ENCODE data around the gene CCDC152. TPM values are rescaled to one million over a fixed set of nuclear protein-coding genes. Genes with fewer than 3 reads are reported as not detected.

The CCDC152 gene
- total RNA-seq, 1 donor from 2014 or later = 1.6 TPM

GRCh38 chr5:42749020-42749419 is 7.6 kb upstream of the CCDC152 start:
- no peaks in the 10 kb centered on the region for H3K27me3 ChIP-seq (ENCODE audit: control insufficient read depth in 3 of 3, insufficient read depth in 3 of 3, low read length in 3 of 3)
- no peaks in the 10 kb centered on the region for H3K4me1 ChIP-seq (ENCODE audit: control insufficient read depth in 3 of 3, insufficient read depth in 3 of 3, low read length in 3 of 3)
- H3K4me3 ChIP-seq (ENCODE audit: low read length in 3 of 3) = no peak overlapping the region
- H3K9me3 ChIP-seq (ENCODE audit: control insufficient read depth in 3 of 3, low read length in 3 of 3) = no peaks in the 10 kb centered on the region
- no peaks in the 10 kb centered on the region for H3K36me3 ChIP-seq (ENCODE audit: control insufficient read depth in 3 of 3, insufficient read depth in 3 of 3, low read length in 3 of 3)
- no peak overlapping the region for H3K9ac ChIP-seq (ENCODE audit: low read depth in 1 of 3, low read length in 3 of 3)
- no peak overlapping the region for H3K27ac ChIP-seq (ENCODE audit: low read depth, low read length)

- Histone ChIP-seq H3K9ac (ENCODE audit: low read depth in 1 of 3, low read length in 3 of 3) (no peak overlapping the region), H3K27me3 (ENCODE audit: control insufficient read depth in 3 of 3, insufficient read depth in 3 of 3, low read length in 3 of 3) (no peaks in the 10 kb centered on the region), H3K27ac (ENCODE audit: low read depth, low read length) (no peak overlapping the region), H3K9me3 (ENCODE audit: control insufficient read depth in 3 of 3, low read length in 3 of 3) (no peaks in the 10 kb centered on the region), H3K36me3 (ENCODE audit: control insufficient read depth in 3 of 3, insufficient read depth in 3 of 3, low read length in 3 of 3) (no peaks in the 10 kb centered on the region), H3K4me3 (ENCODE audit: low read length in 3 of 3) (no peak overlapping the region), H3K4me1 (ENCODE audit: control insufficient read depth in 3 of 3, insufficient read depth in 3 of 3, low read length in 3 of 3) (no peaks in the 10 kb centered on the region)
Measured at GRCh38 chr5:42750507-42750906, 6.1 kb upstream of the CCDC152 start.

- H3K27me3 ChIP-seq (ENCODE audit: control insufficient read depth in 3 of 3, insufficient read depth in 3 of 3, low read length in 3 of 3) = no peaks in the 10 kb centered on the region
- H3K9me3 ChIP-seq (ENCODE audit: control insufficient read depth in 3 of 3, low read length in 3 of 3) = no peaks in the 10 kb centered on the region
- no peak overlapping the region for H3K4me3 ChIP-seq (ENCODE audit: low read length in 3 of 3)
- no peaks in the 10 kb centered on the region for H3K4me1 ChIP-seq (ENCODE audit: control insufficient read depth in 3 of 3, insufficient read depth in 3 of 3, low read length in 3 of 3)
- H3K9ac ChIP-seq (ENCODE audit: low read depth in 1 of 3, low read length in 3 of 3) = no peak overlapping the region
- no peaks in the 10 kb centered on the region for H3K36me3 ChIP-seq (ENCODE audit: control insufficient read depth in 3 of 3, insufficient read depth in 3 of 3, low read length in 3 of 3)
- H3K27ac ChIP-seq (ENCODE audit: low read depth, low read length) = no peak overlapping the region
Measured at GRCh38 chr5:42751044-42751443, 5.6 kb upstream of the CCDC152 start.

GRCh38 chr5:42753099-42753498 is 3.5 kb upstream of the CCDC152 start:
- no peaks in the 10 kb centered on the region for H3K9me3 ChIP-seq (ENCODE audit: control insufficient read depth in 3 of 3, low read length in 3 of 3)
- peaks cover 0 to 5% (median 3%) of the 10 kb centered on the region in 3 donors for H3K4me1 ChIP-seq (ENCODE audit: control insufficient read depth in 3 of 3, insufficient read depth in 3 of 3, low read length in 3 of 3)
- no peak overlapping the region for H3K4me3 ChIP-seq (ENCODE audit: low read length in 3 of 3)
- no peaks in the 10 kb centered on the region for H3K27me3 ChIP-seq (ENCODE audit: control insufficient read depth in 3 of 3, insufficient read depth in 3 of 3, low read length in 3 of 3)
- H3K9ac ChIP-seq (ENCODE audit: low read depth in 1 of 3, low read length in 3 of 3) = no peak overlapping the region
- no peak overlapping the region for H3K27ac ChIP-seq (ENCODE audit: low read depth, low read length)
- H3K36me3 ChIP-seq (ENCODE audit: control insufficient read depth in 3 of 3, insufficient read depth in 3 of 3, low read length in 3 of 3) = no peaks in the 10 kb centered on the region

GRCh38 chr5:42759456-42759855 is 2.8 kb downstream of the CCDC152 start:
- H3K4me1 ChIP-seq (ENCODE audit: control insufficient read depth in 3 of 3, insufficient read depth in 3 of 3, low read length in 3 of 3) = peaks cover 0 to 5% (median 3%) of the 10 kb centered on the region in 3 donors
- H3K9me3 ChIP-seq (ENCODE audit: control insufficient read depth in 3 of 3, low read length in 3 of 3) = no peaks in the 10 kb centered on the region
- no peak overlapping the region for H3K9ac ChIP-seq (ENCODE audit: low read depth in 1 of 3, low read length in 3 of 3)
- no peak overlapping the region for H3K27ac ChIP-seq (ENCODE audit: low read depth, low read length)
- H3K36me3 ChIP-seq (ENCODE audit: control insufficient read depth in 3 of 3, insufficient read depth in 3 of 3, low read length in 3 of 3) = no peaks in the 10 kb centered on the region
- no peaks in the 10 kb centered on the region for H3K27me3 ChIP-seq (ENCODE audit: control insufficient read depth in 3 of 3, insufficient read depth in 3 of 3, low read length in 3 of 3)
- no peak overlapping the region for H3K4me3 ChIP-seq (ENCODE audit: low read length in 3 of 3)

- no peak overlapping the region for H3K27ac ChIP-seq (ENCODE audit: low read depth, low read length)
- H3K27me3 ChIP-seq (ENCODE audit: control insufficient read depth in 3 of 3, insufficient read depth in 3 of 3, low read length in 3 of 3) = no peaks in the 10 kb centered on the region
- no peaks in the 10 kb centered on the region for H3K9me3 ChIP-seq (ENCODE audit: control insufficient read depth in 3 of 3, low read length in 3 of 3)
- no peak overlapping the region for H3K9ac ChIP-seq (ENCODE audit: low read depth in 1 of 3, low read length in 3 of 3)
- H3K36me3 ChIP-seq (ENCODE audit: control insufficient read depth in 3 of 3, insufficient read depth in 3 of 3, low read length in 3 of 3) = no peaks in the 10 kb centered on the region
- H3K4me1 ChIP-seq (ENCODE audit: control insufficient read depth in 3 of 3, insufficient read depth in 3 of 3, low read length in 3 of 3) = peaks cover 0 to 5% (median 3%) of the 10 kb centered on the region in 3 donors
- H3K4me3 ChIP-seq (ENCODE audit: low read length in 3 of 3) = no peak overlapping the region
Measured at GRCh38 chr5:42760426-42760825, 3.8 kb downstream of the CCDC152 start.

GRCh38 chr5:42761791-42762190 is 5.2 kb downstream of the CCDC152 start:
- no peaks in the 10 kb centered on the region for H3K36me3 ChIP-seq (ENCODE audit: control insufficient read depth in 3 of 3, insufficient read depth in 3 of 3, low read length in 3 of 3)
- H3K9me3 ChIP-seq (ENCODE audit: control insufficient read depth in 3 of 3, low read length in 3 of 3) = no peaks in the 10 kb centered on the region
- H3K27me3 ChIP-seq (ENCODE audit: control insufficient read depth in 3 of 3, insufficient read depth in 3 of 3, low read length in 3 of 3) = no peaks in the 10 kb centered on the region
- H3K27ac ChIP-seq (ENCODE audit: low read depth, low read length) = no peak overlapping the region
- H3K9ac ChIP-seq (ENCODE audit: low read depth in 1 of 3, low read length in 3 of 3) = no peak overlapping the region
- peaks cover 0 to 5% (median 3%) of the 10 kb centered on the region in 3 donors for H3K4me1 ChIP-seq (ENCODE audit: control insufficient read depth in 3 of 3, insufficient read depth in 3 of 3, low read length in 3 of 3)
- no peak overlapping the region for H3K4me3 ChIP-seq (ENCODE audit: low read length in 3 of 3)

GRCh38 chr5:42767491-42768105 is 11.0 kb downstream of the CCDC152 start:
- H3K9ac ChIP-seq (ENCODE audit: low read depth in 1 of 3, low read length in 3 of 3) = no peak overlapping the region
- H3K27me3 ChIP-seq (ENCODE audit: control insufficient read depth in 3 of 3, insufficient read depth in 3 of 3, low read length in 3 of 3) = no peaks in the 10 kb centered on the region
- H3K27ac ChIP-seq (ENCODE audit: low read depth, low read length) = no peak overlapping the region
- H3K9me3 ChIP-seq (ENCODE audit: control insufficient read depth in 3 of 3, low read length in 3 of 3) = no peaks in the 10 kb centered on the region
- H3K4me3 ChIP-seq (ENCODE audit: low read length in 3 of 3) = no peak overlapping the region
- no peaks in the 10 kb centered on the region for H3K36me3 ChIP-seq (ENCODE audit: control insufficient read depth in 3 of 3, insufficient read depth in 3 of 3, low read length in 3 of 3)
- peaks cover 0 to 3% (median 0%) of the 10 kb centered on the region in 3 donors for H3K4me1 ChIP-seq (ENCODE audit: control insufficient read depth in 3 of 3, insufficient read depth in 3 of 3, low read length in 3 of 3)

- Histone ChIP-seq H3K27me3 (ENCODE audit: control insufficient read depth in 3 of 3, insufficient read depth in 3 of 3, low read length in 3 of 3) (no peaks in the 10 kb centered on the region), H3K4me3 (ENCODE audit: low read length in 3 of 3) (no peak overlapping the region), H3K27ac (ENCODE audit: low read depth, low read length) (no peak overlapping the region), H3K9me3 (ENCODE audit: control insufficient read depth in 3 of 3, low read length in 3 of 3) (no peaks in the 10 kb centered on the region), H3K36me3 (ENCODE audit: control insufficient read depth in 3 of 3, insufficient read depth in 3 of 3, low read length in 3 of 3) (no peaks in the 10 kb centered on the region), H3K4me1 (ENCODE audit: control insufficient read depth in 3 of 3, insufficient read depth in 3 of 3, low read length in 3 of 3) (peaks cover 0 to 3% (median 0%) of the 10 kb centered on the region in 3 donors), H3K9ac (ENCODE audit: low read depth in 1 of 3, low read length in 3 of 3) (no peak overlapping the region)
Measured at GRCh38 chr5:42768106-42768504, 11.5 kb downstream of the CCDC152 start.

- H3K27ac ChIP-seq (ENCODE audit: low read depth, low read length) = no peak overlapping the region
- H3K4me1 ChIP-seq (ENCODE audit: control insufficient read depth in 3 of 3, insufficient read depth in 3 of 3, low read length in 3 of 3) = peaks cover 0 to 3% (median 0%) of the 10 kb centered on the region in 3 donors
- no peak overlapping the region for H3K9ac ChIP-seq (ENCODE audit: low read depth in 1 of 3, low read length in 3 of 3)
- H3K36me3 ChIP-seq (ENCODE audit: control insufficient read depth in 3 of 3, insufficient read depth in 3 of 3, low read length in 3 of 3) = no peaks in the 10 kb centered on the region
- no peak overlapping the region for H3K4me3 ChIP-seq (ENCODE audit: low read length in 3 of 3)
- no peaks in the 10 kb centered on the region for H3K9me3 ChIP-seq (ENCODE audit: control insufficient read depth in 3 of 3, low read length in 3 of 3)
- no peaks in the 10 kb centered on the region for H3K27me3 ChIP-seq (ENCODE audit: control insufficient read depth in 3 of 3, insufficient read depth in 3 of 3, low read length in 3 of 3)
Measured at GRCh38 chr5:42770003-42770402, 13.4 kb downstream of the CCDC152 start.
